GM19452 (cell line): ENCODE results near the gene DCBLD1.

Experiments used
- ATAC-seq: cut with Tn5 transposase; IDR thresholded peaks from one replicate; pipeline ENCODE4 v1.9.1; 2021; ENCODE audit not compliant: unreplicated experiment

DCBLD1 gene

DNA sequence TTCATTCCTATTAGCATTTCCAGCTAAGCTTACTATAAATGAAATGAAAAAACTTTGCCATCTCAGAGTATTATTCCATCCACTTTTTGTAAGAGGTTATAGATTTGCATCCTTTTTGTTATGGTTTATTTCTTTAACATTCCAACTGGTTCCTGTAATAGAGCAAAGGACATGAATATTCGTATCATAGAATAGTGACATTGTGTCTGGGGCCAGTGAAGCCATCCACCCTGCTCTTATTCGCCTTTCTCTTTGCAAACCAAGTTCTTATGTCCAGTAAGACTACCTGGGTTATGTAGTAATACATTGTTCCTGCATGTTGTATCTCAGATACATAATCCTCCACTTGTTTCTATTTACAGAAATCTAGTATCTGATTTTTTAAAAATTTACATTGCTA, 43.1 kb downstream of the DCBLD1 start:
- ATAC-seq = no peak

DNA sequence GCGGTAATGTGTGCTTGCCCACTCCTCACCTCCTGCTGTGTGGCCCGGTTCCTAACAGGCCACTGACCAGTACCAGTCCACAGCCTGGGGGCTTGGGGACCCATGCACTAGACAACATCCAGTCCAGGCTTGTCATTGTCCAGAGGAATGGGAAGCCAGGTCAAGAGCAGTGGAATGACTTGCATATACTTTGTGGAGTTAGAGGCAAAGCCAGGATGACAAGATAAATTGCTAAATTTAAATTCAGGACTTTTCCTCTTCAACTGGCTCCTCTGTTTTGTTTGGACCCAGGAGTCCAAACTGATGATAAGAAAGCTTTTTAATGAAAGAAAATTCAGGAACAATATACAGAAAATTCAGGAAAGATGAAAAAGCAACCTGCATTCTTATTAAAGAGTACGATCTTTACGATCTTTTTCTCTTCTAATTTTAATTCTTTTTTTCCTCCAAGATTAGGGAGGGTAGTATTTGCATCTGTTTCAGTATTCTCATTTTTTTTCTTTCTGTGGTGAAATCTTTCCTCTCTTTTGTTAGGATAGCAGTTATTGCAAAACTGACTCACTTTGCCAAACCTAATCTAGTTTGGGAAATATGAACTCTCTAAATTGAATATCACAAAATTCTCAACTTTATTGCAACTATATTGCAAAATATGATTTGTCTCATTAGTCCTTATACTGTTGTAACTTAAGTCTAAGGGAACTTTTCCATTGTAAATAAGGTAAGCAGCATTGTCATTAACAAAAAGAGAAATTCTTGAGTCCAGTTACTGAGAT, 48.2 kb downstream of the DCBLD1 start:
- ATAC-seq = no peak

DNA sequence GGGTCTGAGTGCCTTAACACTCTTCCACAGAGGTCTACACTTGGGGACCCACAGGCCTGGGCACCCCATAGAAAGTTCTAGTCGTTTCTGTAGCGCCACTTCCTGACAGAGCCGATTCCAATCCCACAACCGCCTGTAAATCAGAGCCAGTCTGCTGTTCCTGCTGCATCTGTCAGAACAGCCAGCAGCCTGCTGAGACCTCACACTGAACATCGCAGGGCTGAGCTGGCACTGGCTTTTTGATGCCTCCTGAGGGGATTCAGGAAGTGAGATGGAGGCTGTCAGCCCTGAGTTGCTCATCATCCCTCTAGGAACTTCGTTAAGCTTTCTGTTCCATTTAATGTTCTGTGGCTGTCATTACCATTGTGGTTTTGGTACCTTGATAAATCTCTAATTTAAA, 48.9 kb downstream of the DCBLD1 start:
- no peak for ATAC-seq

DNA sequence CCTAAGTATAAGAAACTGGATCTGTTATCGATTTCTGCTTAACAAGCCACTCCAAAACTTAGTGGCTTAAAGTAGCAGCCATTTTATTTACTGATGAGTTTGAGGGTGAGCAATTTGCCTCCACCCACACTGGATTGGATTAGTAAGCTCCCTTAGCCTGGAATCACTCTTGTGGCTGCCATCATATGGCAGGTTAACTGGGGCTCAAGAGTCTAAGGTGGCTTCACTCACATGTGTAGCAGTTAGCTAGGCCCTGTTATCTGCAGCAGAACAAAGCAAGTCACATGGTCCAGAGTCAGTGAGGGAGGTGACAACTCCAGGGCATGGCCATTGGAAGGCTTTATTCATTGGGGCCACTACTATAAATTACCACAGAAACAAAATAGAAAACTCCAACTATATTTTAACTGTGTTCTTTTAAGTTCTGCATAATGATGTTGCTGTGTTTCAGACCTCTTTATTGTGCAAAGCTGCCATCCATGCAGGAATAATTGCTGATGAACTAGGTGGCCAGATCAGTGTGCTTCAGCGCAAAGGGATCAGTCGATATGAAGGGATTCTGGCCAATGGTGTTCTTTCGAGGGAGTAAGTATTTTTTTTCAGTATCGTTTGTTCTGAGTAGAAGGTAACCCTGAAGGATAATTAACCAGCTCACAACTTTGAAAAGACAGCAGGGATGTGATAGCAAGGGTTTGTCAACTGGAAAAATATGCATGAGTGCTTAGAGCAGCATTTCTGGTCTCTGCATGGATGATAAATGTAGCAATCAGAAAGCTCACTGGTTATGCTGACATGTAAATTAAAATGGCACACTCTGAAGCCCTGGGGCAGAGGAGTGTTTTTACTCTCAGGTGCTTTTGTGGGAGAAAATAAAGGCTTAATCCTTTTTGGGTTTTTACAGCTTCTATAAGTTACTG, 49.6 kb downstream of the DCBLD1 start:
- ATAC-seq = no peak

DNA sequence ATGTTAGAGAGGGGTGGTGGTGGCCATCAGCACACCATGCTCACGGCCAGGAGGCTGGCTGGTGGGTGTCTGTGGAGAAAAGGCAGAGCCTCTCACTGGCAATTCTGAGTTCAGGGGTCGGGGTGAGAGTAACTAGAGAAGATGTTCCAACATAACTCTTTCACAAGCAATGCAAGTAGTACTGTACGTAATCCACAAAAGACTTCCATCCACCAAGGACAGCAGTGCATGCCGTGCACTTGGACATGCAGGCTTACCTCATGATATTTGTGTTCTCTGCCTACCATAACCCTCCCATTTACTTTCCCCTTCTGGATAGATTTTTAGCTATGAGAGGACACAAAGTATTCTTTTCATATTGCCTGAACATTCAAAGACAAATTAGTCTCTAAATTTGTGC, 51.3 kb downstream of the DCBLD1 start:
- ATAC-seq = no peak

DNA sequence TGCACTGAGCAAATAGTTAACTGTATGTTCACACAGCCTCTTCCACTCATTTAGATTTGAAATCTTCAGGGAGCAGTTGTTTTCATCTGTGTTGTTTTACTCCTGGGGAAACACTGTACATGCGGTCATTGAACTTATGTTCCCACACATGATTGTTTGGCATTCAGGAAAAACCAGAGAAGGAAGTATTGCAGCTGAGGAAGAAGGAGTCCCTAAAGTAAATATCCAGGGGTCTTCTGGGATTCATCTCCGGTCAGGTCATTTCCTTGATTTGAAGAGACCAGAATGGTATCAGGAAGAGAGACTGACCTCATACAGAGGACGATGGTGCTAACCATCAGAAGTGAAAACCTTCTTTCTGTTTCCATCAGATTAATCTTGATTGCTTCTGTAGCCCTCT, 52.5 kb downstream of the DCBLD1 start:
- no peak for ATAC-seq

DNA sequence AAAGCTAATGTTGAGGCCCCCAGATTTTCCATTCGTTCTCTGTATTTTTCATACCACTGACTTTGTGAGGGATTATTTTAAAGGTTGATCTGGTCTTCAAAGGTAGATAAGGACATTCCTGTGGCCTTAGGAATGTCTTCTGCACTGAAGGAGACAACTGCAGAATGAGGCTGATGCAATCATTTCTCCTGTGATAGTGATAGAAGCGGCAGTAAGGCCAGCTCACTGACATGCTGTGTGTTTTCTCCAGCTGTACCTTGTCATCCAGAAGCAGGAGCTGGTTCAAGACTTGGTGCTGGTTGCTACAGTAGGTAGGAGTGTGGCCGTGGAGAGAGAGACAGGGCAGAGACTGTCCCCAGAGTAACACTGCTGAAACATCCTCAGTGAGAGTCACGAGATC, 53.8 kb downstream of the DCBLD1 start:
- no peak for ATAC-seq

DNA sequence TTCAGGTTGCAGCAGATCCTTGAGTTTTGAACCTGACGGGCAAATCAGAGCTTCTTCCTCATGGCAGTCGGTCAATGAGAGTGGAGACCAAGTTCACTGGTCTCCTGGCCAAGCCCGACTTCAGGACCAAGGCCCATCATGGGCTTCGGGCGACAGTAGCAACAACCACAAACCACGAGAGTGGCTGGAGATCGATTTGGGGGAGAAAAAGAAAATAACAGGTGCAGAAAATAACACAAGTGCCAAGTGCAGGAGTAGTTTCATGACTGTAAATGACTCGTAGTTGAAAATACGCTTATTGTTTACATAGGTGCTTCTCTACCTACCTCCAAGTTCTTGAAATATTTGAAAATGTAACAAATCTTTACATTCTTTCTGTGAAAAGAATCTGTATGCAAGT, 56.1 kb downstream of the DCBLD1 start:
- no peak for ATAC-seq

DNA sequence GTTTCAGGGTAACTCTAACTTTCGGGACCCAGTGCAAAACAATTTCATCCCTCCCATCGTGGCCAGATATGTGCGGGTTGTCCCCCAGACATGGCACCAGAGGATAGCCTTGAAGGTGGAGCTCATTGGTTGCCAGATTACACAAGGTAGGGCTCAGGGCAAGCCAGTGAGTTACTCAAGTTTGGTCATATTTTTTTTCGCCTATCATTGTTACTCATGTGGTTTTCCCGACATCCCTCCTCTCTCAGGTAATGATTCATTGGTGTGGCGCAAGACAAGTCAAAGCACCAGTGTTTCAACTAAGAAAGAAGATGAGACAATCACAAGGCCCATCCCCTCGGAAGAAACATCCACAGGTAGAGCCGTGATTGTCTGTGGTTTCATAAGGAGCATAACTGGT, 58.2 kb downstream of the DCBLD1 start:
- no peak for ATAC-seq

DNA sequence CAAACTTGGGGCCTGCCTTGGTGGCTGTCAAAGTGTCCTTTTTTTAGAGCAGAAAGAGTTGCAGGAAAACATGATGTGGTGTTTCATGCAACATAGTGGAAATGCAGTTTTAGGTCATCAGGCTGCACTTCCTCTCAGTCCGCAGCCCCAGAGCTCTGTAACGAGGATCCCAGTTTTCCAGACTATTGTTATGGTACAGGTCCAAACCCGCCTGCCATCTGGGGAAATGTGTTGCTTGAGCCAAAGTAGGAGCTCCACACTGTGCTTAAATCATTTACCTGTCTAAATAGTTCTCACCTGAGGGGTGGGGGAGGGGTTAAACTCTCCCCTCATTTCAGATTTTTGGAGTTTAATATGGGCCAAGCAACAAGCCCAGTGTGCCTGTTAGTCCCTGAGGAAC, 60.0 kb downstream of the DCBLD1 start:
- no peak for ATAC-seq

DNA sequence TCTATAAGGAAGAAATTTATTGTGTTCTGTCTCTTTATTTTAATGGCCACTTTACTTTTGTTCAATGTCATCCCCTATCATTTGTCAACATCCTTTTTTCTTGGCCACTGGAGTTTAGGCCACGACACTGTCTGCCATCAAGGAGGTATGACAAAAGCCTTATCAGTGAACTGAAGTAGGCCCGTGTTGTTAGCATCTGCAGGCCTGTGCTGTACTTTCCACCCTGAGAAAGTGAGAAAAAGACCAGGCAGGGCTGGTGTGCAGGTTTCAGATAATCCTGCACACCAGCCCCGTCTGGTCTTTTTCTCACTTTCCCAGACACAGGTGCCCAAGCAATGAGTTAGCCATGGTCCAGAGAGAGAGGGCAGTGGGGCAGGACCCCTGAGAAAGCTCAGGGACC, 62.2 kb downstream of the DCBLD1 start:
- no peak for ATAC-seq

DNA sequence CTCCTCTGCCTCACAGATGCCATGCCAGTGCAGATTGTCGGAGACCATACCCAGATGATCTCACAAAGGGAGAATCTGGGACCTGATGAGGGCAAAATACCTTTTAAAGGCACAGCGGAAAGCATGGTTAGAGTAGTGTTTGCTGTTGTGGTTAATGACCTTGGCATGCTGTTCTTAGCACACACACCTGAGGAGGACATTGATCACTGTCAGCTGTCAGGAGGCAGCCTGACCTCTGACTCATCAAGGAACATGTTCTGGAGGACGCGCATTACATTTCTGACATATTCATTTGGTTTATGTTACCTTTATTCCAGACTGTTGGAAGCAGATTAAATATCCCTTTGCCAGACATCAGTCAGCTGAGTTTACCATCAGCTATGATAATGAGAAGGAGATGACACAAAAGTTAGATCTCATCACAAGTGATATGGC, 62.7 kb downstream of the DCBLD1 start:
- no peak for ATAC-seq

DNA sequence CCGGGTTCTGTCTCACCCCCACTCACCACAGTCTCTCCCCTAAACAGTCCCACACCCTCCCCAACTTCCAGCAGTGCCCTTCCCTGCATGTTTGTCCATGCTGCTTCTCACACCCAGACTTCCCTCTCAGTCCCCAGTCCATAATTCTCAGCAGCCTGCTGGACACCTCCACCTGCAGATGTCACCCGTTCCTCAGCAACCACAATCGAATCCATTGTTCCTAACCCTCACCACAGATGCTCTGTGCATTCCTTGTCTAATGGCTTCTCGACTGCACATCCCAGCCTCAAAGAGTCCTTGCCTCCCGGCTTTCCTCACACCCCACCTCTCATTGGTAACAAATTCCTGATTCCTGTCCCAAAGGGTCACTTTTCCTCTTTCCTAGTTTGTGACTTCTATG, 64.2 kb downstream of the DCBLD1 start:
- no peak for ATAC-seq

DNA sequence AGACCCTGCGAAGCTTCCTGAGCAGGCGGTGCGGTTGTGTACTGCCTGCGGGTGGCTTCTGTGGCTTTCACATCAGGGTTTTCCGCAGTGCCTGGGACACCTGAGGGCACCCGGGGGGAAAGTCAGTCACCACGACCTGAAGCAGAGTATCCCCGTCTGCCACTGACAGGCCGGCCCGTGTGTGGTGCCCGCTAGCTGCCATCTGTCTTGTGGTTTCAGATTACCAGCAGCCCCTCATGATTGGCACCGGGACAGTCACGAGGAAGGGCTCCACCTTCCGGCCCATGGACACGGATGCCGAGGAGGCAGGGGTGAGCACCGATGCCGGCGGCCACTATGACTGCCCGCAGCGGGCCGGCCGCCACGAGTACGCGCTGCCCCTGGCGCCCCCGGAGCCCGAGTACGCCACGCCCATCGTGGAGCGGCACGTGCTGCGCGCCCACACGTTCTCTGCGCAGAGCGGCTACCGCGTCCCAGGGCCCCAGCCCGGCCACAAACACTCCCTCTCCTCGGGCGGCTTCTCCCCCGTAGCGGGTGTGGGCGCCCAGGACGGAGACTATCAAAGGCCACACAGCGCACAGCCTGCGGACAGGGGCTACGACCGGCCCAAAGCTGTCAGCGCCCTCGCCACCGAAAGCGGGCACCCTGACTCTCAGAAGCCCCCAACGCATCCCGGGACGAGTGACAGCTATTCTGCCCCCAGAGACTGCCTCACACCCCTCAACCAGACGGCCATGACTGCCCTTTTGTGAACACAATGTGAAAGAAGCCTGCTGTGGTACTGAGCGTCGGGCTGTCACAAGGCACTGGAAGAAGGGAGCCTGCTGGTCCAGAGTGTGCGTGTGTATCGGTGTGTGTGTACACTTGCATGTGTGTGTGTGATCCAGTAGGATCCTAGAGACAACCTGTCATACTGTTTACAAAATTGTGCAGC, 65.5 kb downstream of the DCBLD1 start:
- peak; percentile 58 for ATAC-seq

DNA sequence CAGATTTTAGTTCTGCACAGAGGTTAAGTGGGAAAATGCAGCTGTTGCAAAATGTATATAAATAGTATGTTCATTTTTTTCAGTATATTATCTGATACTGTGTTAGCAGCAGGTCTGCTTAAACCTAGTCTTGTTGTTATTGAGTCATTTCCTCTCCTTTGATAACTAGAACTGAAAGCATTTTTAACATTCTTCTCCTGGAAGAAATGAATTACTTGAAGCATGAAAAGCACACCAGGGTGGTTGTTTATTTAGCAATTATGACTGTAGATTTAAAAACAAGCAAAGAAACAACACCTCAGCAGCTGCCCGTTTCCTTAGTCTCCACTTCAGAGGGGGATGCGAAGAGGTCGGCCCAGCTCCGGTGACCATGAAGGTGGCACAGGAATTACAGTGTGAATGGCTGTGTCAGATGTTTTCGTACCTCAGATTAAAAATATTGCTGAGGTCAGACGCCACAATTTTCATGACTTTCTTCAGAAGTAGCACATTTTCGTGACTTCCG, 66.4 kb downstream of the DCBLD1 start:
- ATAC-seq = no peak

DNA sequence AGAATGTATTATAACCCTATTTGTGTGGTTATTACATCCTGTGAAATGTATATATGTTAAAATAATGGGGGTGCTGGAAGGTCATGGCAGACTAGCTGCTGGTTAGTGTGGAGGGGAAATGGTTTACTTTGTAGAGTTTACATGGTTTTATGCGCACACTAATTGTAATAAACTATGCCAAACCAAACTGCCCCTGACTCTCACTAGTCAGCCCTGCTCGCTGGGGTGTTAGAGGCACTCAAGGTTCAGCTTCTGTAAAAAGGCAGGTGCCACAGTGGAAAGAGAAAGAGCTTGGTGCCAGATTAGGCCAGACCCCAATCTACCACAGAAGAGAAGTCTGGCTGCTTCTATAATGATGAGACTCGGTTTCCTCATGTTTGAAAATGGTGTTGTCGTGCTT, 67.1 kb downstream of the DCBLD1 start:
- ATAC-seq = no peak

DNA sequence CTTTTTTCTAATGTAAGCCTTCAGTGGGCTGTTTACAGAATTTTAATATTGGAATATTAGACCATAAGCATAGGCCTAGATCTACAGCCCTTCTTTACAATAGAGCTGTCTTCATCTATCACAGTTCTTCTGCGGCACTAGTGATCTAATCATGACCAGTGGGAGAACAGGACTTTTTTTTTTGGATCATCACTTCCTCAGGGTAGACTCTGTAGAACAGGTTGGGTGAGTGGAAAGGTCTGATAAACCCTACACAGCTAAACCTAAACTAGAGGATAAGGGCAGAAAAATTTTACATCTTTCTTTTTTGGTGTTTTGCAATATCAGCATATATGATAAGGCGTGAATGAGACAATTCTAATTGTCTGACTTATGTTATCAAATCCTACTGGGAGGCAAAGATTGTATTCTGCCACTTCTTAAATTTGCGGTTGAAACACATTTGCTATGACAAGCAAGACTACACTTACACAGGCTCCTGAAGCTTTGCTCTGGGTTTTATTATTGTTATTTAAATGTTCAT, 67.7 kb downstream of the DCBLD1 start:
- ATAC-seq = no peak

DNA sequence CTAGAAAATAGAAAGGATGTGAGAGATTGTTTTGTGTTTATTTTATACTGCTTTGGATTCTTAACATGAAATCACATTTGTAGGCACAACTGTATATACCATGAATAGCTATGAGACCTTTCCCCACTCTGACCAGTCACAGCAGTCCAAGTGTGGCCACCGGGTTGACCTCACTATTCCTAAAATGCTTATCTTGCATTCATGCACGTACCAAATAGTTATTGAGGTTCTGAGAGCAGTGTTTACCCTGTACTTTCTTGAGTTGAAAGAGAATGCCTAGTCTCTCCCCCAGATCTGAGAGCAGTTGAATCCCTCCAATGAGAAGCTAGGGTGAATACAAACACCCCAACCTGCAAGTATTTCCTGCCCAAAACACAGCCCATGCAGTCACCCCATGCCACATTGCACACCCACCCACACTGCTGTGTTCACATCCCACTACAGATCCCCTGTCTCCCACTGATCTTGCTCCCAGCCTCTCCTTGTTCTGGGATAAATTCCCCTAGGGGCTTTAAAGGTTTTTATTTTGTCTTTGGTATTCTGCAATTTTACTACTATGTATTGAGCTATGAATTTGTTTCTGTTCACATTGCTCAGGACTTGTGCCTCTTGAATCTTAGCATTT, 68.3 kb downstream of the DCBLD1 start:
- ATAC-seq = no peak

DNA sequence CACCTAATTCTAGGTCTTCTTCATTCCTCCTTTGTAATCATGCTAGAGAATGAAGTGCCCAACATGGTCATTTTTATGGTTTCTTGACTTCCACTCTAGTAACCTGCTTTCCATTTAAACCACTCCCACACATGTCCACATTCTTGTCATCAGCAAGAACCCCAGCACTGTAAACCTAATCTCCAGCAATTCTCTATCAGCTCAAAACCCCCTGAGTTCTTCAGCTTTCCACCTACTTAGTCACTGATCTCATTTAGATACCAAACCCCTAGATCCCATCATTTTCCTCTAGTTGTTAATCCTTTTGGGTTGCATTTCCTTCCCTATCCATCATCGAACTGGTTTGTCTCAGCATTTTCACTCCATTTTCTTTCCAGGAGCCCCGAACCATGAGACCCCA, 70.1 kb downstream of the DCBLD1 start:
- no peak for ATAC-seq

DNA sequence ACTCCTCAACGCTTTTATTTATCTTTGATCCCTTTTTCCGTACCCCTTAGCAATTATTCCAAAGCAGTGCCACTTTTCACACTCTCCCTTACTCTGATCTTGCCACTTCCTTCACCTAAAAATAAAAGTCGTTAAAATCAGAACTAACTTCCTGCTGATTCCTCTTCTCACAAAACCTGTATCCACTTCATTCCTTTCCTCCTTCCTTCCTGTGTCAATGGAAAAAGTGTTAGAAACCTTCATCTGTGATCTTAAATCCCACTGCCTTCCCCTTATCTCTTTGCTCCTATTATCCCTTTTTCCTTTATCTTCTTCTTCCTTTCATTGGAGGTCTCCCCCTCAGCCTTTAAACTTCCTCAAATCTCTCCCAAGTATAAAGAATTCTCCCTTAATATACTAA, 70.7 kb downstream of the DCBLD1 start:
- no peak for ATAC-seq
